SK-N-SH (cell line): ENCODE data around the gene NETO2. TPM values are rescaled to one million over a fixed set of nuclear protein-coding genes. Genes with fewer than 3 reads are reported as not detected.

Experiments
- CTCF ChIA-PET: fragments of 300-600, 350-600 bp; formaldehyde crosslinking; extraction: SDS; loops from one replicate; lab custom pipeline; 2021; lab: Yijun Ruan, JAX
- POLR2A ChIA-PET: fragments of 350-600 bp; sonication (Branson Sonifier 250); formaldehyde crosslinking; extraction: SDS; loops from one replicate; lab custom pipeline; 2020; ENCODE audit warnings: antibody characterized with exemption, inconsistent platforms; lab: Yijun Ruan, JAX
- DNase-seq: peaks from one replicate; pipeline ENCODE4 v3.0.0; 2012
- H2AFZ ChIP-seq: fragments of 200-600 bp; sonication (generic); 2 replicates; pipeline ENCODE4 v1.8.1; 2016; ENCODE audit warnings: antibody characterized with exemption, mild to moderate bottlenecking, low read depth
- H3F3A ChIP-seq: fragments of 200-600 bp; sonication (generic); replicated peaks from 2 replicates; pipeline ENCODE3; 2016; ENCODE audit warnings: antibody characterized with exemption, mild to moderate bottlenecking; ENCODE audit not compliant: insufficient read depth
- H3K27ac ChIP-seq, 2 experiments: fragments of 200-500 bp in 1 of 2; fragments of 200-600 bp in 1 of 2; sonication (Bioruptor generic) in 1 of 2; sonication (generic), shearing (Covaris generic) in 1 of 2; 2 replicates each; pipeline versions ENCODE4 v1.5.1 to v1.6.1; 2014 to 2016; ENCODE audit warnings: low read depth in 2 of 2, inconsistent platforms in 1 of 2, low read length in 1 of 2, mild to moderate bottlenecking in 1 of 2, mixed read lengths in 1 of 2
- H3K27me3 ChIP-seq: fragments of 200-600 bp; sonication (generic), shearing (Covaris generic); 2 replicates; pipeline ENCODE4 v1.6.1; 2016; ENCODE audit warnings: mixed run types; ENCODE audit not compliant: insufficient read depth
- H3K36me3 ChIP-seq, 2 experiments: fragments of 200-500 bp in 1 of 2; fragments of 200-600 bp in 1 of 2; sonication (Bioruptor generic) in 1 of 2; sonication (generic) in 1 of 2; replicated peaks in 1 of 2; 2 replicates each; pipeline versions ENCODE3 to v1.5.1; 2014 to 2016; ENCODE audit warnings: low read length in 1 of 2, mild to moderate bottlenecking in 1 of 2; ENCODE audit not compliant: insufficient read depth in 2 of 2, control insufficient read depth in 1 of 2
- H3K4me1 ChIP-seq, 2 experiments: fragments of 200-500 bp in 1 of 2; fragments of 200-600 bp in 1 of 2; sonication (Bioruptor generic) in 1 of 2; sonication (generic), shearing (Covaris generic) in 1 of 2; 2 replicates each; pipeline versions ENCODE4 v1.5.1 to v1.6.1; 2014 to 2016; ENCODE audit warnings: low read depth in 1 of 2, low read length in 1 of 2, mixed run types in 1 of 2; ENCODE audit not compliant: insufficient read depth in 2 of 2, control insufficient read depth in 1 of 2
- H3K4me2 ChIP-seq: fragments of 200-600 bp; sonication (generic), shearing (Covaris generic); 2 replicates; pipeline ENCODE4 v1.6.1; 2017; ENCODE audit warnings: mixed run types
- H3K4me3 ChIP-seq, 2 experiments: fragments of 200-500 bp in 1 of 2; fragments of 200-600 bp in 1 of 2; sonication (Bioruptor generic) in 1 of 2; sonication (generic), shearing (Covaris generic) in 1 of 2; 2 replicates each; pipeline versions ENCODE4 v1.5.1 to v1.8.1; 2014 to 2016; ENCODE audit warnings: low read depth in 2 of 2, inconsistent platforms in 1 of 2, low read length in 1 of 2, mild to moderate bottlenecking in 1 of 2, mixed read lengths in 1 of 2, moderate library complexity in 1 of 2
- H3K79me2 ChIP-seq: fragments of 200-600 bp; sonication (generic); 2 replicates; pipeline ENCODE4 v1.8.1; 2017; ENCODE audit warnings: mild to moderate bottlenecking; ENCODE audit not compliant: insufficient read depth
- H3K9ac ChIP-seq: fragments of 200-600 bp; sonication (generic); 2 replicates; pipeline ENCODE4 v1.6.1; 2017; ENCODE audit warnings: mixed run types
- H3K9me2 ChIP-seq: fragments of 200-600 bp; sonication (generic); 2 replicates; pipeline ENCODE4 v1.6.1; 2017; ENCODE audit warnings: mixed run types
- H3K9me3 ChIP-seq: fragments of 200-600 bp; sonication (generic); 2 replicates; pipeline ENCODE4 v1.6.1; 2017; ENCODE audit warnings: mixed run types, mild to moderate bottlenecking, moderate library complexity
- H4K20me1 ChIP-seq: fragments of 200-600 bp; sonication (generic); 2 replicates; pipeline ENCODE4 v1.6.1; 2017; ENCODE audit warnings: mild to moderate bottlenecking, mixed run types; ENCODE audit not compliant: insufficient read depth
- CHD2 ChIP-seq: fragments of 150-350 bp; IDR thresholded peaks from 2 replicates; pipeline ENCODE4 v1.6.1; 2018; ENCODE audit warnings: low read length; ENCODE audit not compliant: partially characterized antibody
- EP300 ChIP-seq, 2 experiments: IDR thresholded peaks; 2 replicates each; pipeline versions ENCODE4 v1.4.0 to v1.6.1; 2012; ENCODE audit warnings: borderline replicate concordance in 1 of 2, low read depth in 1 of 2, low read length in 1 of 2
- FOSL2 ChIP-seq: IDR thresholded peaks from 2 replicates; pipeline ENCODE4 v1.4.0; 2012; ENCODE audit warnings: low read depth, mild to moderate bottlenecking, moderate library complexity, borderline replicate concordance
- GATA2 ChIP-seq: sonication (generic); formaldehyde crosslinking; IDR thresholded peaks from 2 replicates; pipeline ENCODE4 v1.5.0; 2020; ENCODE audit warnings: mild to moderate bottlenecking, missing genetic modification reagents
- JUND ChIP-seq: IDR thresholded peaks from 2 replicates; pipeline ENCODE4 v1.4.0; 2012
- POLR2AphosphoS5 ChIP-seq: IDR thresholded peaks from 2 replicates; pipeline ENCODE4 v1.6.1; 2012; ENCODE audit warnings: low read depth, low read length
- RAD21 ChIP-seq: IDR thresholded peaks from 2 replicates; pipeline ENCODE4 v1.6.1; 2012; ENCODE audit warnings: mild to moderate bottlenecking, low read length
- RCOR1 ChIP-seq: fragments of 150-350 bp; IDR thresholded peaks from 2 replicates; pipeline ENCODE4 v1.6.1; 2017; ENCODE audit warnings: antibody characterized with exemption, low read length
- RFX5 ChIP-seq: IDR thresholded peaks from 2 replicates; pipeline ENCODE4 v1.6.1; 2012; ENCODE audit warnings: mild to moderate bottlenecking, improper control_type of control experiment, low read length
- SMC3 ChIP-seq: IDR thresholded peaks from 2 replicates; pipeline ENCODE4 v1.6.1; 2012; ENCODE audit warnings: low read depth, low read length, improper control_type of control experiment
- WGBS: methylation state at CpG from one replicate; pipeline ENCODE4 v1.1.6; 2017; ENCODE audit warnings: low lambda C conversion rate; 5-methylcytosine and 5-hydroxymethylcytosine counted together
- polyA plus RNA-seq, 3 experiments: library from polyadenylated mRNA; depleted of rRNA; stranded (reverse); fragments of >200 nt; gene quantifications; 2 replicates each; pipeline ENCODE4 v1.2.3, GENCODE V29; 2012
- TF ChIP-seq, protein P1 (sequence below): fragments of 150-350 bp; IDR thresholded peaks from 2 replicates; pipeline ENCODE4 v1.6.1; 2016; ENCODE audit warnings: mild to moderate bottlenecking, low read depth, low read length
- TF ChIP-seq, protein P2 (sequence below): fragments of 200-600 bp; sonication (generic); IDR thresholded peaks from 2 replicates; pipeline ENCODE4 v1.6.1; 2017; ENCODE audit warnings: antibody characterized with exemption, mild to moderate bottlenecking, moderate library complexity
- TF ChIP-seq, protein P3 (sequence below): fragments of 150-350 bp; IDR thresholded peaks from 2 replicates; pipeline ENCODE4 v1.6.1; 2017; ENCODE audit warnings: antibody characterized with exemption, low read length, low read depth, borderline replicate concordance
- TF ChIP-seq, protein P4 (sequence below): IDR thresholded peaks from 2 replicates; pipeline ENCODE4 v1.4.0; 2012; ENCODE audit warnings: low read depth

Gene NETO2
- polyA plus RNA-seq, 1 of the 3 experiments (the other 2 are of a cell fraction) = 48.8 TPM

DNA sequence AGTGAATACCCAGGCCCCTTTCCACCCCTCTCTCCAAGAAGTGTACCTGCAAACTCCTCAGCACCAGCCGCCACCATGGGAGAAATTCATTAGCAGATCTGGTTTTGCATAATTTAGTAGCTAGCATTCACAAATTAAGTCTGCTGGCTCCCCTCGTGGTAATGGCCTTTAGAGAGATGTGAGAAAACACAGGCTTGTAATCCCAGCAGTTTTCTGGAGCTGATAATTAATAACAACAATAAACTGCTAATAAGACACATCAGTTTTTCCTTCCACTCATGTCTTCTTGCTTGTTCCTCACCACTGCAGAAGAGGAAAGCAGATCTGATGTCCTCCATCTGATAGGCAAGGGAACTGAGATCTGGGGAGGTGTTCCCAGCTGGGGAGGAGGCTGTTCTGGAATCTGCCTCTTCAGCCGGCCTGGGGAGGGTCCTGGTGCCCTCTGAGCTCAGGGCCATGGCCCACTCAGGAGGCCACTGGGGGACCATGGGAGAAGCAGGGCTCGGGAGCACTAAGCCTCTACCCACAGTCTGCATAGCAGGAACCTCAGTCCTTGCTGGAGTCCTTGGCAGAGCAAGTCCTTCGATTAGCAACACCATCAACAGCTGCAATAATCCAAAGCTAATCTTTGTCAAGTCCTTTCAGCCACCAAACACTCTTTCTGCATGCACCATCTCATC, 96.1 kb downstream of the NETO2 start:
- H3K36me3 ChIP-seq = no peaks in the 10 kb centered on the region
- H3K9me2 ChIP-seq = no peaks in the 10 kb centered on the region
- no peaks in the 10 kb centered on the region for H4K20me1 ChIP-seq
- no peak overlapping the region for H3K27ac ChIP-seq
- CTCF ChIA-PET = interaction anchor here (0.7 to 4.6 kb wide), 6 partner anchors 10 to 1117 kb away, joined by 3 to 36 read pairs (median 4); no protein-coding TSS in a partner anchor
- 41% methylated on average over 4 of the region's 5 CpGs for WGBS
- no peaks in the 10 kb centered on the region for H3K4me1 ChIP-seq
- H3K4me2 ChIP-seq = no peak overlapping the region
- no peak overlapping the region for H2AFZ ChIP-seq
- DNase-seq = no peak
- H3F3A ChIP-seq = no peaks in the 10 kb centered on the region
- H3K27me3 ChIP-seq = no peaks in the 10 kb centered on the region
- TF ChIP-seq, protein P1, sequence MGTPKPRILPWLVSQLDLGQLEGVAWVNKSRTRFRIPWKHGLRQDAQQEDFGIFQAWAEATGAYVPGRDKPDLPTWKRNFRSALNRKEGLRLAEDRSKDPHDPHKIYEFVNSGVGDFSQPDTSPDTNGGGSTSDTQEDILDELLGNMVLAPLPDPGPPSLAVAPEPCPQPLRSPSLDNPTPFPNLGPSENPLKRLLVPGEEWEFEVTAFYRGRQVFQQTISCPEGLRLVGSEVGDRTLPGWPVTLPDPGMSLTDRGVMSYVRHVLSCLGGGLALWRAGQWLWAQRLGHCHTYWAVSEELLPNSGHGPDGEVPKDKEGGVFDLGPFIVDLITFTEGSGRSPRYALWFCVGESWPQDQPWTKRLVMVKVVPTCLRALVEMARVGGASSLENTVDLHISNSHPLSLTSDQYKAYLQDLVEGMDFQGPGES = no peak
- TF ChIP-seq, protein P2, sequence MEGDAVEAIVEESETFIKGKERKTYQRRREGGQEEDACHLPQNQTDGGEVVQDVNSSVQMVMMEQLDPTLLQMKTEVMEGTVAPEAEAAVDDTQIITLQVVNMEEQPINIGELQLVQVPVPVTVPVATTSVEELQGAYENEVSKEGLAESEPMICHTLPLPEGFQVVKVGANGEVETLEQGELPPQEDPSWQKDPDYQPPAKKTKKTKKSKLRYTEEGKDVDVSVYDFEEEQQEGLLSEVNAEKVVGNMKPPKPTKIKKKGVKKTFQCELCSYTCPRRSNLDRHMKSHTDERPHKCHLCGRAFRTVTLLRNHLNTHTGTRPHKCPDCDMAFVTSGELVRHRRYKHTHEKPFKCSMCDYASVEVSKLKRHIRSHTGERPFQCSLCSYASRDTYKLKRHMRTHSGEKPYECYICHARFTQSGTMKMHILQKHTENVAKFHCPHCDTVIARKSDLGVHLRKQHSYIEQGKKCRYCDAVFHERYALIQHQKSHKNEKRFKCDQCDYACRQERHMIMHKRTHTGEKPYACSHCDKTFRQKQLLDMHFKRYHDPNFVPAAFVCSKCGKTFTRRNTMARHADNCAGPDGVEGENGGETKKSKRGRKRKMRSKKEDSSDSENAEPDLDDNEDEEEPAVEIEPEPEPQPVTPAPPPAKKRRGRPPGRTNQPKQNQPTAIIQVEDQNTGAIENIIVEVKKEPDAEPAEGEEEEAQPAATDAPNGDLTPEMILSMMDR = no peak
- TF ChIP-seq, protein P3, sequence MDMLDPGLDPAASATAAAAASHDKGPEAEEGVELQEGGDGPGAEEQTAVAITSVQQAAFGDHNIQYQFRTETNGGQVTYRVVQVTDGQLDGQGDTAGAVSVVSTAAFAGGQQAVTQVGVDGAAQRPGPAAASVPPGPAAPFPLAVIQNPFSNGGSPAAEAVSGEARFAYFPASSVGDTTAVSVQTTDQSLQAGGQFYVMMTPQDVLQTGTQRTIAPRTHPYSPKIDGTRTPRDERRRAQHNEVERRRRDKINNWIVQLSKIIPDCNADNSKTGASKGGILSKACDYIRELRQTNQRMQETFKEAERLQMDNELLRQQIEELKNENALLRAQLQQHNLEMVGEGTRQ = no peak
- TF ChIP-seq, all 33 proteins: peak for 0
- Histone ChIP-seq H3K79me2 (no peaks in the 10 kb centered on the region), H3K4me3 (no peak overlapping the region), H3K9me3 (no peaks in the 10 kb centered on the region), H3K9ac (no peak overlapping the region)
- POLR2A ChIA-PET = no interaction called here

DNA sequence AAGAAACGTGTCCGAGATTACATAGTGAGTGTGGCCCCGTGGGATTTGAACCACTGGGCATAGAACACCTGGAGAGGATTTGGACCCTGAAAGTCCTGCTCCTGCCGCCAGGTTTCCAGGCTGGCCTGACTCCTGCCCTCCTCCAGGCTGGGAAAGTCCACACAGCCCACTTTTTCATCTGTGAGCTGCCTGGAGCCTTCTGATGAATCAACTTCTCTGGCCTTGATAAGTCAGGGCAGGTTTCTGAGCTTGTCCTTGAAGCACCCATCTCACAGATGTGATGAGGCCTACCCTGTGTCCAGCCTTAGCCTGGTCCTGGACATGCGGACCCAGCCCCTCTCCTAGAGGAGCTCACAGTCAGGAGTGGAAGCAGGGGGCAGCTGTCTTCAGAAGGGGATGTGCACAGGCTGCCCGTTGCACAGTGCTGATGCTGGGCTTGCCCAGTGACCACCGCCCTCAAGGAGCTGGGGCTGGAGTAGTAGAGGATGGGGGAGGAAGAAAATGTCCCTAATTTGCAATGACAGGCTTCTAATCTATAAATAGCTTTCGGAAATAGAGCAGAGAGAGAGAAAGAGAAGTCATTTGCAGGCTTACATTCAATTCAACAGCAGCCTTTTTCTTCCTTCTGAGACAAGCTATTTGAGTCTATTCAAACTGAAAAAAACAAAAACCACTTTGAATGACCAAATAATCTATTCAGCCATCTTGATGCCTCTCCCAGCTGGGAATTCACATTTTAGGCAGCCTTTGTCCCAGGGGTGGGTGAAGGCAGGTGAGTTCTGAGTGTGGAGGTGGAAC, 96.8 kb downstream of the NETO2 start:
- H3F3A ChIP-seq = no peaks in the 10 kb centered on the region
- no peak overlapping the region for H3K4me2 ChIP-seq
- TF ChIP-seq RCOR1 = no peak
- TF ChIP-seq EP300 (IDR thresholded peaks at IDR 0.05; ENCODE audit: borderline replicate concordance in 1 of 2, low read depth in 1 of 2, low read length in 1 of 2) = no peak
- TF ChIP-seq, protein P4, sequence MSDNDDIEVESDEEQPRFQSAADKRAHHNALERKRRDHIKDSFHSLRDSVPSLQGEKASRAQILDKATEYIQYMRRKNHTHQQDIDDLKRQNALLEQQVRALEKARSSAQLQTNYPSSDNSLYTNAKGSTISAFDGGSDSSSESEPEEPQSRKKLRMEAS = no peak
- no peak for TF ChIP-seq RAD21
- no peak for TF ChIP-seq POLR2AphosphoS5
- no peak for TF ChIP-seq RFX5
- TF ChIP-seq JUND = no peak
- TF ChIP-seq FOSL2 = no peak
- no peak for TF ChIP-seq SMC3
- TF ChIP-seq CHD2 = no peak
- TF ChIP-seq GATA2 (CRISPR knock-in tag) = no peak
- no peak overlapping the region for H3K9ac ChIP-seq
- H3K27me3 ChIP-seq = no peaks in the 10 kb centered on the region
- no peaks in the 10 kb centered on the region for H3K9me3 ChIP-seq
- H3K79me2 ChIP-seq = no peaks in the 10 kb centered on the region
- no peaks in the 10 kb centered on the region for H4K20me1 ChIP-seq
- no peak overlapping the region for H2AFZ ChIP-seq
- no peaks in the 10 kb centered on the region for H3K9me2 ChIP-seq
- H3K4me1 ChIP-seq = no peaks in the 10 kb centered on the region
- H3K36me3 ChIP-seq = no peaks in the 10 kb centered on the region
- no peak for DNase-seq
- POLR2A ChIA-PET = no interaction called here
- CTCF ChIA-PET = interaction anchor here (0.7 to 4.6 kb wide), 4 partner anchors 9 to 99 kb away, joined by 3 to 36 read pairs (median 4); no protein-coding TSS in a partner anchor
- no peak overlapping the region for H3K27ac ChIP-seq
- H3K4me3 ChIP-seq = no peak overlapping the region
- 73% methylated on average over 7 of the region's 8 CpGs for WGBS
